Measurements from ENCODE around the gene NAPEPLD.
A peak's percentile ranks its signal among the peaks of the same experiment; 100 is the strongest.
"Not testable (repeated sequence)": the region's sequence is repeated elsewhere in the genome, so short reads cannot be mapped to it uniquely, and the experiment has no call there.

Gene NAPEPLD

DNA sequence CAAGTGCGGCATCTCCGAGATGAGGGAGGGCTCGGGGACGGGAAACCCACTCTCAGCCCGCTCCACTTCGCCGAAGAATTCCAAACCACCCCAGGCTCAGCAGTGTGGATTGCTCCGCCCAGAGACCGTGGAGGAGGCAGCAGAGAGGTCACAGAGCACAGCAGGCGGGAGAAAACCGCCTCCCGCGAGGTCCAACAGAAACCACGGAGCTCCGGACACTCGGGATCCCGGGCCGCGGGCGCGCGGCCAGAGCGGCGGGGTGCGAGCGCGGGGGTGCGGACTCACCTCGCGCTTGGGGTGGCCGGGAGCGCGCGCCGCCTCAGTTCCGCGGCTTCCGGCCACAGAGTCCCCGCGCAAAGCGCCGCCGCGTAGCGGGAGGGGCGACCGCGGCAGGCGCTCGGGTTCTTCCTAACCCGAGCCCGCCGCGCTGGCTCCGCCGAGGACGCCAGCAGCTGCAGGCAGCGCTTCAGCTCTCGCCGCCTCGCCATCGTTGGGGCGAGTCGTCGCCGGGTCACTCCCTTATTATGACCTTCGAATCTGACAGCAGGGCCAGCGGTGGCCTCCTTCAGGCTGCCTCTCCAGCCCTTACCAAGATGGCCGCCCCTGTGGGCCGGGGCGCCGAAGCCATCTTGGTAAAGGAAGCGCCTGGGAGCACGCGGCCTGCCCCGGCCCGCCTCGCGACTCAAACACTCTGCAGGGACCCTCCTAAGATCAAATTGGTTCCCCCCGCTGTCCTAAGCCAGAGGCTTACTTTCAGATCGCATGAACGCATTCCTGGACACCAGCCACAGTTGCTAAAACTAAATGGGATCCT, at the start of gene NAPEPLD:
Gene NAPEPLD, minus strand, starts transcription at position 106 of the 814 bp plus-strand sequence. CDS start 20,323 bp downstream, outside the sequence.
- peak; percentile 67; the same call in 1 of the 2 replicates for TF ChIP-seq PATZ1 (CRISPR knock-in tag; IDR thresholded peaks at IDR 0.05; ENCODE audit: borderline replicate concordance)
- peak; percentile 59 for TF ChIP-seq ZNF70 (CRISPR knock-in tag; IDR thresholded peaks at IDR 0.05)
- 0 out of 2 replicates have a peak, but pooled peaks have one; percentile 29 for TF ChIP-seq ZC3H10 (CRISPR knock-in tag; IDR thresholded peaks at IDR 0.05)
- peak; percentile 8; the same call in 1 of the 2 replicates for TF ChIP-seq GLIS3 (CRISPR knock-in tag; IDR thresholded peaks at IDR 0.05)
- peak; percentile 97 for TF ChIP-seq TSHZ2 (CRISPR knock-in tag; IDR thresholded peaks at IDR 0.05)
- no peak for TF ChIP-seq BACH2 (CRISPR knock-in tag; IDR thresholded peaks at IDR 0.05; ENCODE audit: borderline replicate concordance)
- no peak for TF ChIP-seq ESRRG (CRISPR knock-in tag; IDR thresholded peaks at IDR 0.05)
- TF ChIP-seq PPARA (CRISPR knock-in tag; IDR thresholded peaks at IDR 0.05; ENCODE audit: borderline replicate concordance): peak; percentile 89; the same call in 1 of the 2 replicates
- TF ChIP-seq ZNF8 (CRISPR knock-in tag; IDR thresholded peaks at IDR 0.05): no peak; the same call in 1 of the 2 replicates
- TF ChIP-seq ZFP30 (CRISPR knock-in tag; IDR thresholded peaks at IDR 0.05): 0 out of 2 replicates have a peak, but pooled peaks have one; percentile 21
- peak; percentile 33; the same call in 1 of the 2 replicates for TF ChIP-seq TOX (CRISPR knock-in tag; IDR thresholded peaks at IDR 0.05; ENCODE audit: borderline replicate concordance)
- no peak for TF ChIP-seq CSRNP3 (CRISPR knock-in tag; IDR thresholded peaks at IDR 0.05)
- peak; percentile 35; the same call in 1 of the 2 replicates for TF ChIP-seq ARNTL (CRISPR knock-in tag; IDR thresholded peaks at IDR 0.05; ENCODE audit: borderline replicate concordance, low read depth)
- peak; percentile 92; the same call in 1 of the 2 replicates for TF ChIP-seq OSR1 (CRISPR knock-in tag; IDR thresholded peaks at IDR 0.05)
- TF ChIP-seq SNAI2 (CRISPR knock-in tag; IDR thresholded peaks at IDR 0.05): peak; percentile 67
- TF ChIP-seq, protein P1, sequence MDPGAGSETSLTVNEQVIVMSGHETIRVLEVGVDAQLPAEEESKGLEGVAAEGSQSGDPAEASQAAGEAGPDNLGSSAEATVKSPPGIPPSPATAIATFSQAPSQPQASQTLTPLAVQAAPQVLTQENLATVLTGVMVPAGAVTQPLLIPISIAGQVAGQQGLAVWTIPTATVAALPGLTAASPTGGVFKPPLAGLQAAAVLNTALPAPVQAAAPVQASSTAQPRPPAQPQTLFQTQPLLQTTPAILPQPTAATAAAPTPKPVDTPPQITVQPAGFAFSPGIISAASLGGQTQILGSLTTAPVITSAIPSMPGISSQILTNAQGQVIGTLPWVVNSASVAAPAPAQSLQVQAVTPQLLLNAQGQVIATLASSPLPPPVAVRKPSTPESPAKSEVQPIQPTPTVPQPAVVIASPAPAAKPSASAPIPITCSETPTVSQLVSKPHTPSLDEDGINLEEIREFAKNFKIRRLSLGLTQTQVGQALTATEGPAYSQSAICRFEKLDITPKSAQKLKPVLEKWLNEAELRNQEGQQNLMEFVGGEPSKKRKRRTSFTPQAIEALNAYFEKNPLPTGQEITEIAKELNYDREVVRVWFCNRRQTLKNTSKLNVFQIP (CRISPR knock-in tag; IDR thresholded peaks at IDR 0.05; ENCODE audit: borderline replicate concordance, low read depth): peak; percentile 95
- TF ChIP-seq ZNF565 (CRISPR knock-in tag; conservative IDR thresholded peaks at IDR 0.05; ENCODE audit: low read depth): peak; percentile 69; the same call in 1 of the 2 replicates
- 0 out of 2 replicates have a peak, but pooled peaks have one; percentile 32 for TF ChIP-seq RARB (CRISPR knock-in tag; IDR thresholded peaks at IDR 0.05)
- TF ChIP-seq TCF4 (CRISPR knock-in tag; IDR thresholded peaks at IDR 0.05; ENCODE audit: borderline replicate concordance): 0 out of 2 replicates have a peak, but pooled peaks have one; percentile 10
- peak; percentile 21; the same call in 1 of the 2 replicates for TF ChIP-seq ISL1 (CRISPR knock-in tag; IDR thresholded peaks at IDR 0.05)
- no peak for TF ChIP-seq CREB5 (CRISPR knock-in tag; IDR thresholded peaks at IDR 0.05; ENCODE audit: low read depth)
- peak; percentile 86 for TF ChIP-seq ZFP3 (CRISPR knock-in tag; IDR thresholded peaks at IDR 0.05)
- TF ChIP-seq CSDC2 (CRISPR knock-in tag; IDR thresholded peaks at IDR 0.05): peak; percentile 97
- peak; percentile 95 for ATAC-seq

DNA sequence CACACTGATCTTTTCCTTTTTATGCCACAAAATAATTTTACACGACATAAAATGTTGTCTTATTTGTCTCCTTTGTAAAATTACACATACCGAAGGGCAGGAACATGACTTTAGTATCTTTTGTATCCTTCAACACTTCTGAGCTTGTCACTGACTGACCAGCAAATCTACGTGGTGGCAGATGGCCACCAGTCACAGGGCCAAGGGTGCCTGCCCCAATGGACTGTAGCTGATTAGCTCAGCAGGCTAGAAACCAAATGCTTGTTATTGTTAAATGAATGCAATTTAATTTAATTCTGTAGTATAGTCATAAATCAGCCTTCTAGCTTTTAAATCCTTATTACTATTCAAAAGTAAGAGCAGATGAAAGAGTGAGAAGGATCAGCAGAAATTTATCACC, 49.2 kb upstream of the NAPEPLD start:
- not testable (repeated sequence) for ATAC-seq

- not testable (repeated sequence) for ATAC-seq
These were observed 46.5 kb upstream of the NAPEPLD start for GRCh38 chr7:103195364-103195763.

GRCh38 chr7:103172415-103173146, 23.7 kb upstream of the NAPEPLD start:
- ATAC-seq: peak; percentile 65

DNA sequence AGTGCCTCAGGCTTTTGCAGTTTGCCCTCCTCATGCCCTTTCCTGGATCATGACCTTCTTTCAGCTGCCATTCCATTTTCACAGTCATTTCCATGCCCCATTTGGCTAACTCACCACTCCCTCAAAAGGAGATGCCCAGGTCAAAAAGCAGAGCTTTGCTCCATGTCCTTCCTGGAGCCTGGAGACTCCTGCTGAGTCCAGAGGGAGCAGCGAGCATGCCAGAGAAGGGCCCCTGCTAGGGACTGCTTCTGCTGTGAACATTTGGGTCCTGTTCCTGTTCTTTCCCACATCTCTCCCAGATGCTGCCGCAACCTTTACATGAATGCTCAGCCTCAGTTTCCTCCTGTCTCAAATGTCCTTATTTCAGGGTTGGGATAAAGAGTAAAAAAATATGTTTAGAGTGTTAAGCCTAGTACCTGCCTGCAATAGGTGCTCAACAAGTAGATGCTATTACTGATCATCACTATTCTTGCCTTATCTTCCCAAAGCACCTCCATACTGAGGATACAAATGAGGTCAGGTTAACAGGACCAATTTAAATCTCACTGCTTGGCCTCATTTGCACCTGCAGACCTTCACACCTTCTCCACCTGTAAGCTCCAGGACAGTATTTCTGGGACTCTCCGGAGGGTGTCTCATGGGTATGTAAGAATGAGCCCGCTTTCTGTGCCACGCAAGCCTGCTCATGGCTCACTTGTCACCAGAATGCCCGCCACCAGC, 23.0 kb upstream of the NAPEPLD start:
- not testable (repeated sequence) for ATAC-seq
